SW 1271 (cell line): ENCODE data around the gene INPP5J.
A peak's percentile ranks its signal among the peaks of the same experiment; 100 is the strongest.

ENCODE experiments used
- DNase-seq, 2 experiments: peaks; one replicate each; lab custom pipeline; 2025; lab: John Stamatoyannopoulos, UW

Gene INPP5J

GRCh38 chr22:31126128-31126868 lies 3.5 kb downstream of the INPP5J start:
- no peak for DNase-seq

- no peak for DNase-seq
Observed at GRCh38 chr22:31126869-31127175, 4.1 kb downstream of the INPP5J start.

- no peak for DNase-seq
Observed at GRCh38 chr22:31127181-31127772, 4.5 kb downstream of the INPP5J start.

- no peak for DNase-seq
Observed at GRCh38 chr22:31128156-31128555, 5.4 kb downstream of the INPP5J start.

- no peak for DNase-seq
Observed at GRCh38 chr22:31130873-31131272, 8.1 kb downstream of the INPP5J start.

- DNase-seq, result no peak
Observed at GRCh38 chr22:31133911-31134310, 11.1 kb downstream of the INPP5J start.

GRCh38 chr22:31134688-31135087 lies 11.9 kb downstream of the INPP5J start:
- DNase-seq, result no peak

GRCh38 chr22:31135706-31136105 lies 12.9 kb downstream of the INPP5J start:
- no peak for DNase-seq

GRCh38 chr22:31136155-31136554 lies 13.4 kb downstream of the INPP5J start:
- no peak for DNase-seq

GRCh38 chr22:31136711-31137110 lies 13.9 kb downstream of the INPP5J start:
- no peak for DNase-seq

GRCh38 chr22:31137721-31138120 lies 15.0 kb downstream of the INPP5J start:
- no peak for DNase-seq

GRCh38 chr22:31138126-31138525 lies 15.4 kb downstream of the INPP5J start:
- no peak for DNase-seq

GRCh38 chr22:31139066-31139465 lies 16.3 kb downstream of the INPP5J start:
- DNase-seq, result no peak

- no peak for DNase-seq
Observed at GRCh38 chr22:31139866-31140716, 17.3 kb downstream of the INPP5J start, which contains the start of gene PLA2G3. TSS of gene PLA2G3 (minus strand) at chr22:31140508. CDS start at chr22:31140354, 154 bp downstream.

- DNase-seq, result no peak
Observed at GRCh38 chr22:31140746-31141145, 18.0 kb downstream of the INPP5J start.

GRCh38 chr22:31141551-31141950 lies 18.8 kb downstream of the INPP5J start:
- DNase-seq, result no peak

- no peak for DNase-seq
Observed at GRCh38 chr22:31142285-31142684, 19.5 kb downstream of the INPP5J start.

- DNase-seq, result no peak
Observed at GRCh38 chr22:31143038-31143437, 20.3 kb downstream of the INPP5J start.

- DNase-seq, result no peak
Observed at GRCh38 chr22:31143537-31143936, 20.8 kb downstream of the INPP5J start.

GRCh38 chr22:31144223-31144622 lies 21.5 kb downstream of the INPP5J start:
- DNase-seq, result peak in 1 of 2 experiments; percentile 22

- DNase-seq, result no peak
Observed at GRCh38 chr22:31148488-31148887, 25.7 kb downstream of the INPP5J start.

- peak; percentile 21 to 49 for DNase-seq
Observed at GRCh38 chr22:31148953-31149627, 26.3 kb downstream of the INPP5J start.
